Stimulated activated CD8-positive, alpha-beta memory T cell treated with anti-CD3 and anti-CD28 coated beads, Interleukin-12 subunit alpha, Interleukin-12 subunit beta, amount 100 ng/mL, for 4 hours (primary cell): ENCODE measurements around the gene ARPC1A.
"Not testable (repeated sequence)": the region's sequence is repeated elsewhere in the genome, so short reads cannot be mapped to it uniquely, and the experiment has no call there.

Experiments used
- DNase-seq: peaks from one replicate; pipeline ENCODE4 v3.0.0-alpha.2; 2020; ENCODE audit warnings: low read depth

Gene ARPC1A

GRCh38 chr7:99325592-99326407 is at the start of gene ARPC1A:
ARPC1A (plus strand) TSS chr7:99325898; CDS start chr7:99333354, 7,456 bp downstream.
- DNase-seq, result peak; percentile 92

- DNase-seq, result no peak
These were observed 47.5 kb upstream of the ARPC1A start for GRCh38 chr7:99278180-99278579.

- DNase-seq, result not testable (repeated sequence)
These were observed 41.5 kb upstream of the ARPC1A start for GRCh38 chr7:99284165-99284564.

GRCh38 chr7:99287779-99288534 is 37.7 kb upstream of the ARPC1A start:
- no peak for DNase-seq

- DNase-seq, result no peak
These were observed 36.5 kb upstream of the ARPC1A start for GRCh38 chr7:99289185-99289584.

GRCh38 chr7:99290148-99290547 is 35.5 kb upstream of the ARPC1A start:
- DNase-seq, result not testable (repeated sequence)

- DNase-seq, result no peak
These were observed 34.6 kb upstream of the ARPC1A start for GRCh38 chr7:99290980-99291607.

GRCh38 chr7:99292127-99292526 is 33.6 kb upstream of the ARPC1A start:
- DNase-seq, result no peak

GRCh38 chr7:99293167-99293566 is 32.5 kb upstream of the ARPC1A start:
- DNase-seq, result no peak

- DNase-seq, result no peak
These were observed 32.0 kb upstream of the ARPC1A start for GRCh38 chr7:99293650-99294049.

- no peak for DNase-seq
These were observed 29.2 kb upstream of the ARPC1A start for GRCh38 chr7:99296471-99296870.

GRCh38 chr7:99301496-99301895 is 24.2 kb upstream of the ARPC1A start:
- DNase-seq, result no peak

- DNase-seq, result no peak
These were observed 20.0 kb upstream of the ARPC1A start for GRCh38 chr7:99305473-99306260.

GRCh38 chr7:99308461-99309074 is 17.1 kb upstream of the ARPC1A start:
- no peak for DNase-seq

- no peak for DNase-seq
These were observed 16.6 kb upstream of the ARPC1A start for GRCh38 chr7:99309111-99309510.

GRCh38 chr7:99310004-99310403 is 15.7 kb upstream of the ARPC1A start:
- no peak for DNase-seq

GRCh38 chr7:99311702-99312101 is 14.0 kb upstream of the ARPC1A start:
- DNase-seq, result no peak

GRCh38 chr7:99312316-99313203 is 13.1 kb upstream of the ARPC1A start:
- DNase-seq, result peak; percentile 30

- no peak for DNase-seq
These were observed 12.5 kb upstream of the ARPC1A start for GRCh38 chr7:99313204-99313573.

GRCh38 chr7:99314504-99314903 is 11.2 kb upstream of the ARPC1A start:
- no peak for DNase-seq

GRCh38 chr7:99320371-99320770 is 5.3 kb upstream of the ARPC1A start:
- DNase-seq, result no peak
